OCI-LY3 (cell line): ENCODE measurements around the gene SLCO1C1.

Experiments
- EZH2phosphoT487 ChIP-seq: fragments of 200-600 bp; shearing (Covaris generic); IDR thresholded peaks from 2 replicates; pipeline ENCODE4 v1.6.1; 2018; ENCODE audit warnings: antibody characterized with exemption, mixed run types, low read depth
- TF ChIP-seq, protein P1 (sequence below): fragments of 200-600, 300-600 bp; sonication (generic); IDR thresholded peaks from 2 replicates; pipeline ENCODE4 v1.5.1; 2014; ENCODE audit warnings: antibody characterized with exemption, low read length, low read depth

DNA sequence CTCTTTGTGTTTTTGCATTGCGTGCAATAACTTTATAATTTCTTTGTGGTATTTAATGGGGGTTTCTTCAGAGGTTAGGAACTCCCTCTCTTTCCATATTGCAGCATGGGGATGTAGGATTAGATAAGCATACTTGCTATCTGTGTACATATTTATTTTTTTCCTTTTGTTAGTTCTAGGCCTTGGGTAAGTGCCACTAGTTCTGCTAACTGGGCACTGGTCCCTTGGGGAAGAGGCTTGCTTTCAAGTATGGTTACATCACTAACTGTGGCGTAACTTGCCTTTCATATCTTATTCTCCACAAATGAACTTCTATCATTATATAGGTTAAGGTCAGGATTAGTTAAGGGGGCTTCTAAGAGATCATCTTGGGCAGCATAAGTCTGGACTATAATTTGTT lies 83.8 kb downstream of the SLCO1C1 start:
- TF ChIP-seq, protein P1, sequence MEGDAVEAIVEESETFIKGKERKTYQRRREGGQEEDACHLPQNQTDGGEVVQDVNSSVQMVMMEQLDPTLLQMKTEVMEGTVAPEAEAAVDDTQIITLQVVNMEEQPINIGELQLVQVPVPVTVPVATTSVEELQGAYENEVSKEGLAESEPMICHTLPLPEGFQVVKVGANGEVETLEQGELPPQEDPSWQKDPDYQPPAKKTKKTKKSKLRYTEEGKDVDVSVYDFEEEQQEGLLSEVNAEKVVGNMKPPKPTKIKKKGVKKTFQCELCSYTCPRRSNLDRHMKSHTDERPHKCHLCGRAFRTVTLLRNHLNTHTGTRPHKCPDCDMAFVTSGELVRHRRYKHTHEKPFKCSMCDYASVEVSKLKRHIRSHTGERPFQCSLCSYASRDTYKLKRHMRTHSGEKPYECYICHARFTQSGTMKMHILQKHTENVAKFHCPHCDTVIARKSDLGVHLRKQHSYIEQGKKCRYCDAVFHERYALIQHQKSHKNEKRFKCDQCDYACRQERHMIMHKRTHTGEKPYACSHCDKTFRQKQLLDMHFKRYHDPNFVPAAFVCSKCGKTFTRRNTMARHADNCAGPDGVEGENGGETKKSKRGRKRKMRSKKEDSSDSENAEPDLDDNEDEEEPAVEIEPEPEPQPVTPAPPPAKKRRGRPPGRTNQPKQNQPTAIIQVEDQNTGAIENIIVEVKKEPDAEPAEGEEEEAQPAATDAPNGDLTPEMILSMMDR: no peak
- no peak for TF ChIP-seq EZH2phosphoT487
